ENCODE results near the gene AP2B1.

Gene AP2B1

GRCh38 chr17:35568561-35568960 is 18.6 kb upstream of the AP2B1 start:
- DNase-seq (ENCODE audit: insufficient read length, low spot score), result no peak

GRCh38 chr17:35569405-35569804 is 17.7 kb upstream of the AP2B1 start:
- no peak for TF ChIP-seq POLR2AphosphoS5 (IDR thresholded peaks at IDR 0.05; ENCODE audit: low read depth, low read length)
- TF ChIP-seq TAF1 (IDR thresholded peaks at IDR 0.05; ENCODE audit: low read depth, low read length), result no peak
- no peak for TF ChIP-seq POU2F2 (IDR thresholded peaks at IDR 0.05; ENCODE audit: low read depth, low read length)
- TF ChIP-seq POLR2A (IDR thresholded peaks at IDR 0.05; ENCODE audit: low read depth, low read length), result no peak
- TF ChIP-seq SPI1 (IDR thresholded peaks at IDR 0.05; ENCODE audit: low read depth, low read length), result no peak
- no peak for TF ChIP-seq PAX5 (IDR thresholded peaks at IDR 0.05; ENCODE audit: insufficient read depth, low read length, severe bottlenecking)
- FAIRE-seq, result no peak
- DNase-seq (ENCODE audit: insufficient read length, low spot score), result no peak

More at GRCh38 chr17:35568561-35568960, 18.6 kb upstream of the AP2B1 start:
- FAIRE-seq, result peak; percentile 13
- TF ChIP-seq POLR2A (IDR thresholded peaks at IDR 0.05; ENCODE audit: low read depth, low read length), result no peak

GRCh38 chr17:35575759-35576158 is 11.4 kb upstream of the AP2B1 start:
- no peak for DNase-seq (ENCODE audit: insufficient read length, low spot score)
- no peak for FAIRE-seq
- no peak for TF ChIP-seq TAF1 (IDR thresholded peaks at IDR 0.05; ENCODE audit: low read depth, low read length)
- no peak for TF ChIP-seq SPI1 (IDR thresholded peaks at IDR 0.05; ENCODE audit: low read depth, low read length)
- TF ChIP-seq PAX5 (IDR thresholded peaks at IDR 0.05; ENCODE audit: insufficient read depth, low read length, severe bottlenecking), result no peak
- TF ChIP-seq POLR2A (IDR thresholded peaks at IDR 0.05; ENCODE audit: low read depth, low read length), result no peak
- no peak for TF ChIP-seq POU2F2 (IDR thresholded peaks at IDR 0.05; ENCODE audit: low read depth, low read length)
- no peak for TF ChIP-seq POLR2AphosphoS5 (IDR thresholded peaks at IDR 0.05; ENCODE audit: low read depth, low read length)

GRCh38 chr17:35577830-35578196 is 9.3 kb upstream of the AP2B1 start:
- peak; percentile 16 for FAIRE-seq
- no peak for TF ChIP-seq TAF1 (IDR thresholded peaks at IDR 0.05; ENCODE audit: low read depth, low read length)
- TF ChIP-seq POU2F2 (IDR thresholded peaks at IDR 0.05; ENCODE audit: low read depth, low read length), result no peak
- no peak for TF ChIP-seq POLR2AphosphoS5 (IDR thresholded peaks at IDR 0.05; ENCODE audit: low read depth, low read length)
- TF ChIP-seq POLR2A (IDR thresholded peaks at IDR 0.05; ENCODE audit: low read depth, low read length), result no peak
- no peak for TF ChIP-seq SPI1 (IDR thresholded peaks at IDR 0.05; ENCODE audit: low read depth, low read length)
- TF ChIP-seq PAX5 (IDR thresholded peaks at IDR 0.05; ENCODE audit: insufficient read depth, low read length, severe bottlenecking), result no peak
- DNase-seq (ENCODE audit: insufficient read length, low spot score), result no peak

- DNase-seq (ENCODE audit: insufficient read length, low spot score) (peak; percentile 61), FAIRE-seq (peak; percentile 86)
- TF ChIP-seq PAX5 (IDR thresholded peaks at IDR 0.05; ENCODE audit: insufficient read depth, low read length, severe bottlenecking), result peak; percentile 11
- TF ChIP-seq SPI1 (IDR thresholded peaks at IDR 0.05; ENCODE audit: low read depth, low read length), result peak; percentile 33; the same call in 1 of the 2 replicates
- peak; percentile 75 for TF ChIP-seq POU2F2 (IDR thresholded peaks at IDR 0.05; ENCODE audit: low read depth, low read length)
- TF ChIP-seq POLR2A (IDR thresholded peaks at IDR 0.05; ENCODE audit: low read depth, low read length), result peak; percentile 86
- TF ChIP-seq TAF1 (IDR thresholded peaks at IDR 0.05; ENCODE audit: low read depth, low read length), result peak; percentile 71
- TF ChIP-seq POLR2AphosphoS5 (IDR thresholded peaks at IDR 0.05; ENCODE audit: low read depth, low read length), result peak; percentile 83
These were observed 8.8 kb upstream of the AP2B1 start, which contains the start of gene PEX12 for GRCh38 chr17:35578197-35578928. PEX12 (minus strand) TSS chr17:35578571; CDS start chr17:35578021, 550 bp downstream.

- FAIRE-seq, result no peak
- DNase-seq (ENCODE audit: insufficient read length, low spot score), result no peak
- TF ChIP-seq POU2F2 (IDR thresholded peaks at IDR 0.05; ENCODE audit: low read depth, low read length) (no peak), TAF1 (IDR thresholded peaks at IDR 0.05; ENCODE audit: low read depth, low read length) (no peak), POLR2AphosphoS5 (IDR thresholded peaks at IDR 0.05; ENCODE audit: low read depth, low read length) (no peak), SPI1 (IDR thresholded peaks at IDR 0.05; ENCODE audit: low read depth, low read length) (no peak), POLR2A (IDR thresholded peaks at IDR 0.05; ENCODE audit: low read depth, low read length) (no peak), PAX5 (IDR thresholded peaks at IDR 0.05; ENCODE audit: insufficient read depth, low read length, severe bottlenecking) (no peak)
These were observed 8.1 kb upstream of the AP2B1 start for GRCh38 chr17:35578929-35579432.

GRCh38 chr17:35584061-35584460 is 3.1 kb upstream of the AP2B1 start:
- no peak for TF ChIP-seq SPI1 (IDR thresholded peaks at IDR 0.05; ENCODE audit: low read depth, low read length)
- TF ChIP-seq POU2F2 (IDR thresholded peaks at IDR 0.05; ENCODE audit: low read depth, low read length), result no peak
- no peak for TF ChIP-seq TAF1 (IDR thresholded peaks at IDR 0.05; ENCODE audit: low read depth, low read length)
- no peak for TF ChIP-seq PAX5 (IDR thresholded peaks at IDR 0.05; ENCODE audit: insufficient read depth, low read length, severe bottlenecking)
- no peak for TF ChIP-seq POLR2A (IDR thresholded peaks at IDR 0.05; ENCODE audit: low read depth, low read length)
- no peak for TF ChIP-seq POLR2AphosphoS5 (IDR thresholded peaks at IDR 0.05; ENCODE audit: low read depth, low read length)
- no peak for DNase-seq (ENCODE audit: insufficient read length, low spot score)
- no peak for FAIRE-seq

- DNase-seq (ENCODE audit: insufficient read length, low spot score), result no peak
- TF ChIP-seq TAF1 (IDR thresholded peaks at IDR 0.05; ENCODE audit: low read depth, low read length) (no peak), POLR2A (IDR thresholded peaks at IDR 0.05; ENCODE audit: low read depth, low read length) (no peak), SPI1 (IDR thresholded peaks at IDR 0.05; ENCODE audit: low read depth, low read length) (no peak), PAX5 (IDR thresholded peaks at IDR 0.05; ENCODE audit: insufficient read depth, low read length, severe bottlenecking) (no peak), POLR2AphosphoS5 (IDR thresholded peaks at IDR 0.05; ENCODE audit: low read depth, low read length) (no peak), POU2F2 (IDR thresholded peaks at IDR 0.05; ENCODE audit: low read depth, low read length) (no peak)
- no peak for FAIRE-seq
These were observed 501 bp upstream of the AP2B1 start for GRCh38 chr17:35586569-35587073.

GRCh38 chr17:35588196-35588920 is 1.2 kb downstream of the AP2B1 start:
- TF ChIP-seq SPI1 (IDR thresholded peaks at IDR 0.05; ENCODE audit: low read depth, low read length), result no peak
- no peak for DNase-seq (ENCODE audit: insufficient read length, low spot score)
- peak; percentile 72 for FAIRE-seq

Data from GM12891 (cell line).